Uterus (tissue), 4 donors: ENCODE data around the gene VASP. TPM values are rescaled to one million over a fixed set of nuclear protein-coding genes. Genes with fewer than 3 reads are reported as not detected.

ENCODE experiments used
- DNase-seq, 2 donors: peaks; one replicate each; pipeline ENCODE4 v3.0.0-alpha.2; 2019 to 2020
- H3K27ac ChIP-seq, 2 donors: fragments of 200-600 bp; sonication (generic); 1 replicate in 1 of 2; 2 replicates in 1 of 2; pipeline ENCODE4 v1.5.1; 2016 to 2018
- H3K27me3 ChIP-seq, 2 donors: fragments of 200-600 bp; sonication (generic); one replicate each; pipeline ENCODE4 v1.5.1; 2018 to 2019; ENCODE audit warnings: control low read depth in 1 of 2
- H3K36me3 ChIP-seq, 2 donors: fragments of 200-600 bp; sonication (generic); one replicate each; pipeline ENCODE4 v1.5.1; 2019; ENCODE audit warnings: control low read depth in 1 of 2
- H3K4me1 ChIP-seq, 2 donors: fragments of 200-600 bp; sonication (generic); one replicate each; pipeline ENCODE4 v1.5.1; 2018 to 2019; ENCODE audit warnings: control low read depth in 1 of 2
- H3K4me3 ChIP-seq, 2 donors: fragments of 200-600 bp; sonication (generic); 1 replicate in 1 of 2; 2 replicates in 1 of 2; pipeline ENCODE4 v1.5.1; 2018 to 2019; ENCODE audit warnings: mild to moderate bottlenecking in 1 of 2
- H3K9me3 ChIP-seq, 2 donors: fragments of 200-600 bp; sonication (generic); one replicate each; pipeline ENCODE4 v1.5.1; 2019; ENCODE audit warnings: control low read depth in 1 of 2
- POLR2A ChIP-seq, 2 donors: fragments of 450-650 bp; IDR thresholded peaks; one replicate each; pipeline ENCODE4 v1.6.1; 2016; ENCODE audit warnings: antibody characterized with exemption in 2 of 2, mild to moderate bottlenecking in 1 of 2, moderate library complexity in 1 of 2
- intact Hi-C: fragments of 100-400 bp; cut with DNase I; formaldehyde crosslinking; loops from one replicate; pipeline ENCODE4 v1.15.1; 2023; ENCODE audit warnings: low total_unique reads
- total RNA-seq, 4 donors: library from RNA; depleted of rRNA in 3 of 4; stranded (reverse); fragments of >200 nt in 3 of 4; gene quantifications; one replicate each; pipeline versions ENCODE4 v1.1.0 to v1.2.4, GENCODE V29; 2014 to 2023
- TF ChIP-seq, protein P1 (sequence below), 4 experiments: fragments of 200-600 bp in 2 of 4; fragments of 450-650 bp in 2 of 4; sonication (generic) in 2 of 4; IDR thresholded peaks; one replicate each; pipeline ENCODE4 v1.5.1; 2016 to 2019; ENCODE audit warnings: antibody characterized with exemption in 4 of 4, mild to moderate bottlenecking in 2 of 4, moderate library complexity in 1 of 4
- donor health status: DM: yes; HTN: yes; CAD: no.

VASP gene
- total RNA-seq, 4 donors from 2014 or later, result 21.5 to 157 (median 38.3) TPM

DNA sequence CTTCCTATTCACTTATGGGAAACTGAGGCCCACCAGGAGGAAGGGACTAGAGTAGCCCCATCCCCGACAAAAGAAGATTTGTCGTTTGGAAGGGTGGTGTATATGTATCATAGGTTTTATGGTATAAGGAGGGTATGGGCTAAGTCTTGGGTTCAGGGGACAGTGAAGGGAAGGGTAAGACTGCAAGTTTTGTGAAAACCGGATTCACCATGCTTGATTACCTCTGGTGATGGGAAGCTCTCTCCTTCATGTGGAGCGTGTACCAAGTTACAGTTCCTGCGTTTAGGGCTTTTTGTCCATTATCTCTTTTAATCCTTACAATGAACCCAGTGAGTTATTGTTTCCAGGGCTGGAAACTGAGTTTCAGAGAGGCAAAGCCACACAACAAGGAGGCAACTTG is 3.8 kb downstream of the VASP start:
- intact Hi-C loops, result no loop called here
- H3K4me1 ChIP-seq, result peaks cover 0 to 8% of the 10 kb centered on the region in 2 donors

DNA sequence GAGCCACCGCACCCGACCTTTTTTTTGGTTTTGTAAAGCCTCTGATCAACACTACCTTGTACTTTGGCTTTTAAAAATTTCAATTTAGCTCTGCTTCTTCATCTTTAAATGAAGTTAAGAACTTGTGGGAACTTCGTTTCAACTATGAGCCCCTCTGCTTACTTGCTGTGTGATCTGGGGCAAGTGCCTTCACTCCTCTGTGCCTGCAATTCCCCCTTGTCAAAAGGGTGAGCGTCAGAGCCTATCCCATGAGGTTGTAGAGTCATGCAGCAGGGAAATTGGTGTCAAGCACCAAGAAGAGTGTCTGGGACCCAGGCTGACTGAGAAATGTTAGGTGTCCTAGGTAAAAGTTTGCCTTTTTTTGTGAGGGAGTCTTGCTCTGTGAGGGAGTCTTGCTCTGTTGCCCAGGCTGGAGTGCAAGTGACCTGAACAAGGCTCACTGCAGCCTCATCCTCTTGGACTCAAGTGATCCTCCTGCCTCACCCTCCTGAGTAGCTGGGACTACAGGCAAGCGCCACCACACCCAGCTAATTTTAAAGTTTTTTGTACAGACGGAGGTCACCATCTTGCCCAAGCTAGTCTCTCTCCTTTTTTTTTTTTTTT is 5.7 kb downstream of the VASP start:
- DNase-seq, result no peak
- no peak overlapping the region for H3K27ac ChIP-seq
- no peaks in the 10 kb centered on the region for H3K27me3 ChIP-seq
- H3K9me3 ChIP-seq, result no peaks in the 10 kb centered on the region
- peaks cover 0 to 8% of the 10 kb centered on the region in 2 donors for H3K4me1 ChIP-seq
- no peaks in the 10 kb centered on the region for H3K36me3 ChIP-seq
- no peak for TF ChIP-seq POLR2A (IDR thresholded peaks at IDR 0.05)
- TF ChIP-seq, protein P1, sequence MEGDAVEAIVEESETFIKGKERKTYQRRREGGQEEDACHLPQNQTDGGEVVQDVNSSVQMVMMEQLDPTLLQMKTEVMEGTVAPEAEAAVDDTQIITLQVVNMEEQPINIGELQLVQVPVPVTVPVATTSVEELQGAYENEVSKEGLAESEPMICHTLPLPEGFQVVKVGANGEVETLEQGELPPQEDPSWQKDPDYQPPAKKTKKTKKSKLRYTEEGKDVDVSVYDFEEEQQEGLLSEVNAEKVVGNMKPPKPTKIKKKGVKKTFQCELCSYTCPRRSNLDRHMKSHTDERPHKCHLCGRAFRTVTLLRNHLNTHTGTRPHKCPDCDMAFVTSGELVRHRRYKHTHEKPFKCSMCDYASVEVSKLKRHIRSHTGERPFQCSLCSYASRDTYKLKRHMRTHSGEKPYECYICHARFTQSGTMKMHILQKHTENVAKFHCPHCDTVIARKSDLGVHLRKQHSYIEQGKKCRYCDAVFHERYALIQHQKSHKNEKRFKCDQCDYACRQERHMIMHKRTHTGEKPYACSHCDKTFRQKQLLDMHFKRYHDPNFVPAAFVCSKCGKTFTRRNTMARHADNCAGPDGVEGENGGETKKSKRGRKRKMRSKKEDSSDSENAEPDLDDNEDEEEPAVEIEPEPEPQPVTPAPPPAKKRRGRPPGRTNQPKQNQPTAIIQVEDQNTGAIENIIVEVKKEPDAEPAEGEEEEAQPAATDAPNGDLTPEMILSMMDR (IDR thresholded peaks at IDR 0.05), result no peak
- H3K4me3 ChIP-seq, result no peak overlapping the region
- intact Hi-C loops, result no loop called here

More for the DNA sequence above, 3.8 kb downstream of the VASP start:
- DNase-seq, result no peak
- Histone ChIP-seq H3K27ac (peak overlapping the region in 1 of 2 donors; percentile 96), H3K36me3 (no peaks in the 10 kb centered on the region), H3K9me3 (no peaks in the 10 kb centered on the region), H3K4me3 (no peak overlapping the region), H3K27me3 (no peaks in the 10 kb centered on the region)
- TF ChIP-seq, protein P1 (IDR thresholded peaks at IDR 0.05), result no peak
- TF ChIP-seq POLR2A (IDR thresholded peaks at IDR 0.05), result no peak

DNA sequence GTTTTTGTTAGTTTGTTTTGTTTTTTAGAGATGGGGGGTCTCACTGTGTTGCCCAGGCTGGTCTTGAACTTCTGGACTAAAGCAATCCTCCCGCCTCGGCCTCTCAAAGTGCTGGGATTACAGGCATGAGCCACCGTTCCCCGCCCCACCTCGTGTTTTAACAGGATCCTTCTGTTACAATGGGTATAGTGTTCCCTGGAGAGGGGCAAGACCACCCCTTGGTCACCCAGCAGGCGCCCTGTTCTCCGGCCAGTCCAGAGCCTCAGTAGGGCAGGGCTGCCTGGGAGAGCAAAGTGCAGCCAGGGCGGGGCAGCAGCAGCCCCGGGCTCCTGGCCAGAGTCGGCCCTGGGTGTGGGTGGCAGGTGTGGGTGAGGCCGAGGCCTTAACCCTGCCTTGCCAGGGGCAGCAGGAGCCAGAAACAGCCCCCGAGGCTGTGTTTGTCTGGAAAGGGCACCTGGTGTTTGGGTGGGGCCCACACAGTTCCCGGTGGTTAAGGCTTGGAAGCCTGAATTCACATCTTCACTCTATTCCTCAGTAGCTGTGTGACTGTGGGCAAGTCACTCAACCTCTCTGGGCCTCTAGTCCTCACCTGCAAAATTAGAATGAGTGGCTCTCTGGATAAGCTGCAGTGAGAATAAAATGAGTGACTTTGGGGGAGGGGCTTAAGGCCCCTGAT is 7.2 kb downstream of the VASP start:
- no peak for DNase-seq
- Histone ChIP-seq H3K27me3 (no peaks in the 10 kb centered on the region), H3K4me1 (peaks cover 0 to 8% of the 10 kb centered on the region in 2 donors), H3K9me3 (no peaks in the 10 kb centered on the region), H3K36me3 (no peaks in the 10 kb centered on the region), H3K4me3 (no peak overlapping the region), H3K27ac (peak overlapping the region; percentile 30 to 31)
- TF ChIP-seq, protein P1 (IDR thresholded peaks at IDR 0.05), result no peak
- TF ChIP-seq POLR2A (IDR thresholded peaks at IDR 0.05), result no peak
- intact Hi-C loops, result no loop called here

DNA sequence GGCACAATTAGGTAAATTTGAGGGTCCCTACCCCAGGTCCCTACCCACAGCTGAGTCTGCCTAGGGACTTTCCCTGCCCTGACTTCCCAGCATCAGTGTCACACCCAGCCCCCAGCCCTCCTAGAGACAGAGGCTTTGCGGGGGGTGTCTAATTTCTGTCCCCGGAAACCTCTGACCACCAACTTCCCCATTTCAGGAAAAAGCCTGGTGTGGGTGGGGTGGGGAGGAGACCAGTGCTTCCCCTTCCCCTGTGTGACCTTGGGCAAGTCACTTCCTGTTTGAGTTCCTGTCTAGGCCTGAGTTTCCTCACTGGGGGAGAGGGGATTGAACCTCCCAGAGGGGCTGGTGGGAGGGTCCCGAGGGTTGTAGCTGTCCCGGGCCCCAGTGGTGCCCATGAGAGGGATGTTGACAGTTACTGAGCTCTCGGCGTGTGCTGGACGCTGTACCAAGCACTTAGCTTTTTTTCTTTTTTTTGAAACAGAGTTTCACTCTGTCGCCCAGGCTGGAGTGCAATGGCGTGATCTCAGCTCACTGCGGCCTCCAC is 7.9 kb downstream of the VASP start:
- intact Hi-C loops, result no loop called here
- peaks cover 0 to 8% of the 10 kb centered on the region in 2 donors for H3K4me1 ChIP-seq
- no peaks in the 10 kb centered on the region for H3K27me3 ChIP-seq
- H3K36me3 ChIP-seq, result no peaks in the 10 kb centered on the region
- no peak overlapping the region for H3K4me3 ChIP-seq
- TF ChIP-seq POLR2A (IDR thresholded peaks at IDR 0.05), result no peak
- TF ChIP-seq, protein P1 (IDR thresholded peaks at IDR 0.05), result no peak
- DNase-seq, result no peak
- peak overlapping the region; percentile 30 to 31 for H3K27ac ChIP-seq
- no peaks in the 10 kb centered on the region for H3K9me3 ChIP-seq

DNA sequence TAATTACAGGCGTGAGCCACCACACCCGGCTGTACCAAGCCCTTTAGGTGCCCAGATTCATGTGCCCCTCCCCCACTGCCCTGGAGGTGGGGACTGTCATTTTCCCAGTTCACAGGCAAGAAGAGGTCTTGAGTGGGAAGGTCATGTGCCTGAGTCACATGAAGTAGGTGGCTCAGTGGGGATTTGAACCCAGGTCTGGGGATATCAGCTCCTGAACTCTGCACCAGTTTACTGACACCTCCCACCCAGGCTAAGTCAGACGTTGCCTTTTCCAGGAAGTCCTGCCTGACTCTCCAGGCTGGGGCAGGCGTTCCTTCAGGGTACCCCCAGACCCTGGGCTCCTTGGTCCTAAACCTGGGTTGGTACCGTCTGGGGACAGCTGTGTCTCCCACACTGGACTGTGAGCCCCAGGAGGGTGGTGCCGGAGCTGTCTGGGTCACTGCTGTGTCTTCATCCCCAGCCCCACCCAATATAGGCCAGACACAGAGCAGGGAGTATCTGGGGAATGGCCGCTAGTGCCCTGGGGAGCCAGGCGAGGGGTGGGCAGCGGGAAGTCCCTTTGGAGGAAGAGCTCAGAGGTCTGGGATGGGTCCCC is 8.6 kb downstream of the VASP start:
- TF ChIP-seq, protein P1 (IDR thresholded peaks at IDR 0.05), result no peak
- TF ChIP-seq POLR2A (IDR thresholded peaks at IDR 0.05), result no peak
- Histone ChIP-seq H3K4me3 (no peak overlapping the region), H3K9me3 (no peaks in the 10 kb centered on the region), H3K36me3 (no peaks in the 10 kb centered on the region), H3K4me1 (peaks cover 0 to 8% of the 10 kb centered on the region in 2 donors), H3K27ac (no peak overlapping the region), H3K27me3 (no peaks in the 10 kb centered on the region)
- intact Hi-C loops, result no loop called here
- no peak for DNase-seq
